UCSD-AML1 (cell line): ENCODE measurements around the gene SDK1.

Experiments used
- DNase-seq: peaks from one replicate; lab custom pipeline; 2025; ENCODE audit not compliant: unreplicated experiment; lab: John Stamatoyannopoulos, UW

SDK1 gene

GRCh38 chr7:3861941-3862340 lies 560.9 kb downstream of the SDK1 start:
- no peak for DNase-seq

DNA sequence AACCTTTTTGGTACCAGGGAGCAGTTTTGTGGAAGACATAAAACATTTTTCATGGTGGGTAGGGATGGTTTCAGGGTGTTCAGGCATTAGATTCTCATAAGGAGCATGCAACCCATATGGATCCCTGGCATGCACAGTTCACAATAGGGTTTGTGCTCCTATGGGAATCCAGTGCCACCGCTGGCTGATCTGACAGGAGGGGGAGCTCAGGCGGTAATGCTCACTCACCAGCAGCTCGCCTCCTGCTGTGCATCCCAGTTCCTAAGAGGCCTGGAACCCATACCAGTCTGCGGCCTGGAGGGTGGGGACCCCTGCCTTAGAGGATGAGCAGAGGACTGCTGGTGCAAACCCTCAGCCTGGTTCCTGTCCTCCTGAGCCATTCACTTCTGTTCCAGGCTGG lies 561.7 kb downstream of the SDK1 start:
- DNase-seq: no peak

DNA sequence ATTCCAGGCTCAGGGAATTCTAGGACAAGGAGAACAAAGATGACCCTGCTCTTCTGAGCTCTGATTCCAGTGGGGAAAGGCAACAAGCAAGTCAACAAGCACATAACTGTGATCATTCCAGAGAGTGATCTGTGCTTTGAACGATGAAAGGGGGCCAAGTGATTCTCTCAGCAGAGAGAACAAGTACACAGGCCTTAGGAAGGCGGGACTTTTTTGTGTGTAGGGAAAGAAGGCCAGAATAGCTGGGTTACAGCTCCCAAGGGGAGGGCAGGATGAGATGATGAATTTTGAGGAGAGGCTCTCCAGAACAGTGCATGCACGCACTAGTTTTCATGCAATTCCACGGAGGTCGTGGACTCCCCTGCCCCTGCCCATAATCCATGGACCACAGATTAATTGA lies 565.2 kb downstream of the SDK1 start:
- DNase-seq: no peak

DNA sequence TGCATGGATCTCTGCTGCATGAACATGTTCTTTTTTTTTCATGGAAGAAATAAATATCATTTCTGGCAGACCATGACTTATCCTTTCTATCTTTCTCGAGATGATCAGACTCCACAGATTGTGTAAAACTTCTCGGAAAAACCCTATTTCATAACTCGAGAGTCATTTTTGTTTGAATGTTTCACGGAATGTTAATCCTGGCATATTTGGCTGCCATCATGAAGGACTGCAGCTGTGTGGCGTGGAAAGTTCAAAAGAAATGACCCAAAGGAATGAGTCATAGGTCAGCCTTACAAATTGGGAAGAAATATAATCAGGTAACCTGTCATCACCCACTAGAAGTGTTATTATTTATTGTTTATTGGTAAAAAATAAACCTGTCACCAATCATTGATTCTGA lies 566.8 kb downstream of the SDK1 start:
- DNase-seq: no peak

DNA sequence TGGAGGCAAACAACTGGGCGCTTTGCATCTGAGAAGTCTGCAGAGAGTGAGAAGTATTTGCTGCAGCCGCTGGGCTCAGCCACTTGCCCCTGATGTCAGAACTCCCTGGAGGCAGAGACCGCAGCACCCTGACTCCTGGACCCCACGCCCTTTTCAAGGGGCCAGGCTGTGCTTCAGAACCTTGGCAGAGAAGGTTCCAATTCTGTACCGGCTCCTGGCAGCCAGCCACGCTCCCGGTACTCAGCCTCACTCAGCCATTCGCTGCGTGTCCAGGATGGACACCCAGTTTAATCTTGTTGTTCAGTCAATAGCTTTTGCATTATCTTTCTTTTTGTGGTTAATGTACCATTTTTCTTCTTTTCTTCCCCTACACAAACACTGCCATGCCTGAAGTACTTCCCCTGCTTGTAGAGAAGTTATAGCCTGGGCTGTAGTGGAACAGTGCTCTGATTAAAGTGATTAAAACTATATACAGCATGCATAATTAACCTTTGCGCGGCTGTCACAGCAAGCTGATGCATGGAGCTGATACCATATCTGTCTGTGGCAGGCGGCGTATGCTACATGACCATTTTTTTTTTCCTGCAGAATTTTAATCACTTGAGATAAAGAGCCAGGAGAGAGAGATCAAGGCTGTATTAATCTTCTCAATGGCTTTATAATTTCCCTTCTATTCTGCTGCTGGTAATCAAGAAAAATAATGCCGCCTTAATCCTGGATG lies 578.5 kb downstream of the SDK1 start:
- no peak for DNase-seq

DNA sequence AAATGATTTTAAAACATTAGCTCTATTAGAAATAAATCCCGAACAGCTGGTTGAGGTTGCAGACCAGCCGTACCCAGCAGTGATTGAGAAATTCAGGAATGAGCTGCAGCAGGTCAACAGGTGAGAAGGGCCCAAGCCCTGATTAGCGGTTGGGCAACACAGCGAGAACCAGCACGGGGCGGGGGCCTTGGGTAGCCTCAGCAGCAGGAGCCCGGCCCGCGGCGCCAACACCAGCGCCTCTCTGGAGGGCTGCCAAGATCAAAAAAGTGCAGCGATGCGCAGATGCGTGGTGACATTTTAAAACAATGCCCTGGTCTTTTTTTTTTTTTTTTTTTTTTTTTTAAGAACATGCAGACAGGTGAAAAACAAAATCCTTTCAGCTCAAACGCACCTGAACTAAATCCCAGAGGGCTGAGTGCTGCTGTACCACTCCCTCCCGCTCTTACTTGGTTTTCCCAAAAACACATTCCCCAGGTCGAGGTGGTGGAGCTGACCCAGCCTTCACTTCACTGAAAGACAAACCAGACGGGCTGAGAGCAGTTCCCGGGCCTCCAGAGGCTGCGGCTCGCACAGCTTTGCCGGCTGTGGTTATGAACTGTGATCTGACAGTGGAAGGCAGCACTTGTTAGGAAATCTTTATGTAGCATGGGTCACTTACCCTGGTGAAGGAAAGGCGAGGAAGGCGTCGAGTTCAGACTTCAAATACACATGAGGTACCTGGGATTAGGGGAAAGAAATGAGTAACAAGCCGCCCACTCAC lies 579.4 kb downstream of the SDK1 start:
- DNase-seq: no peak

DNA sequence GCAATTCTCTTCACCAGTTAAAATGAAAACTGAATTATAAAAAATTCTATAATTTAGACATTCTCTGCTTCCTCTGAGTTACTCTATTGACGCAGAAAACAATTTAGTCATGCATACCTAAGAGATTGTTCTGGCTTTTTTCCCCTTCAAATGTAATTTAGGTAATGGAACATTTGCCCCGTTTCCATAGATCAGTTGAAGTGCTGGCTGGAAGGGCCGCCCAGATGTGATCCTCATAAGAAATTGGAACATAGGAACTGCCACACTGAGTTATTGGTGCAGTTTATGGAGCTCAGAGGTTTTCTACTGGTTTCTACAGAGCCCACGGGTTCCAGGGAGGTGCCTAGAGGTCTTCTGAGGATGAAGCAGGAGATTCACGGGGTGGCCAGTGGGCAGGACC lies 581.7 kb downstream of the SDK1 start:
- DNase-seq: no peak

- no peak for DNase-seq
These were observed 583.5 kb downstream of the SDK1 start for GRCh38 chr7:3884543-3884942.

DNA sequence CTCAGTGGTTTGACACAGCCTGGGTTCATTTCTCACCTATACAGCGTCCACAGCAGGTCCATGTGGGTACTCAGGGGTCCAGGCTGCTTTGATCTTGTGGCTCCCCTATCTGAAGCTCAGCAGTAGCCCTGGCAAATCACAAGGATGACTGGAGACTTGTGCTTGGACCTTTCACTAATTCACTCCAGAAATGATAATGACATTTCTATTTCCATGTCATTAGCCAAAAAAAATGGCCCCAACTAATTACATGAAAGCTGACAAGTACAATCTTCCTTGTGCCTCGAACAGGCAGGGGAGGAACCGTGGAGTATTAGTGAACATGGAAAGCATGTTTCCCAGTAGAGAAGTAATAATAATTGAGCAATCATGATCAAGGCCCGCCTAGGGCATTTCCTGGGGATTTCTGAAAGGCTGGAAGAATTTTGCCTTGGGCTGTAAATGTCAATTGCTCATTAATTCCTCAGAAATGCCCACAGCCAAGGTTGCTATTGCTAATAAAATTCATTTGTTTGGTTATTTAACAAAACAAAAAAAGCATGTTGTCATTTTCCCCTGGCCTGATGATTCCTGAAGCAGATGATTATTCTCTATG lies 586.1 kb downstream of the SDK1 start:
- DNase-seq: no peak

DNA sequence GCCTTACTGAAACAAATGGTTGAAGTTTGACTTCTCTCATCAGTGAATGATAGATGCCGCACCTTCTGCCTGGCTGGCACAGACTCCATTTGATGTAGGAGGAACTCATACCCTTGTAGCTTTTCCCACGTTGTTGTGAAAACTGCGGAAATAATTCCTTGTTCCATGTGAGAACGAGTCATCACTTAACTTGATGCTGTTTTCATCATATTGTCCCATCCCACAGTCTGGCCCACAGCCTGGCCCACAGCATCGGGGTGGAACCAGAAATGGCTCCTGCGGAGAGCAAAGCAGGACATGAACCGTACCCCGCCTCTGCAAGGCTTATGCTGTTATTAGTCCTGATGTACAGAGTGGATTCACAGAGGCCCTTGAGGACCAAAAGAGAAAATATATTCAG lies 587.0 kb downstream of the SDK1 start:
- no peak for DNase-seq

DNA sequence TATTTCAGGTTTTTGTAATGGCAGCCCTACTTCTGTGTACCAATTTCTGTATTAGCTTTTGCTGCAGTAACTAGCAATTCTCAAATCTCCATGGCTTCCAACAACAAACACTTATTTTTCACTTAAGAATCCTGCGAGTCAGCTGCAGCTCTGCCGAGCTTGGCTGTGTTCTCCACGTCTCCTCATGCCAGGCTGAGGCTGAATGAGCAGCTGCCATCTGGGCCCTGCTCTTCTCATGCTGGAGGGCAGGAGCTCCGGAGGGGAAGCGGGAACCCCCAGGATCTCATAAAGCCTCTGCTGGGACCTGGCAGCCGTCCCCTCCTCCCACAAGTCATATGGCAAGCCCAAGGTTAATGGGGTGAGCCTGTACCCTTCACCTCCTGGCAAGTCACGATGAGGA lies 591.1 kb downstream of the SDK1 start:
- DNase-seq: no peak

GRCh38 chr7:3892686-3893085 lies 591.6 kb downstream of the SDK1 start:
- no peak for DNase-seq

GRCh38 chr7:3893151-3893788 lies 592.2 kb downstream of the SDK1 start:
- no peak for DNase-seq

DNA sequence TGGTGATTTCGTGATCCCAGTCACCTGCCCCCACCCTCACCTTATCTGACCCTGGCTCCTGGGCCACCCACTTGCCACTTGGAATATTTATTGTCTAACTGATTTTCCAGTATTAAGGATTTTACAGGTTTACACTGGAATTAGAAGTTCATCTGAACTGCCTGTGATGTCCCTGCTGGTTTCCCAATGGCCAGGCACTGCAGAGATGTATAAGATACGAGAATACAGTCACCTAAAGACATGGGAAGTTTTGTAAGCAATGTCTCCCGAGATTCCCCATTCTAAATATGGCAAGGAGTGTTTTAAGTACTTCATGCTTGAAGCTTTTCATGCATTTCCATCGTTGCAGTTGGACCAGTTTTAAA lies 592.7 kb downstream of the SDK1 start:
- DNase-seq: no peak

GRCh38 chr7:3895341-3896116 lies 594.5 kb downstream of the SDK1 start:
- no peak for DNase-seq

DNA sequence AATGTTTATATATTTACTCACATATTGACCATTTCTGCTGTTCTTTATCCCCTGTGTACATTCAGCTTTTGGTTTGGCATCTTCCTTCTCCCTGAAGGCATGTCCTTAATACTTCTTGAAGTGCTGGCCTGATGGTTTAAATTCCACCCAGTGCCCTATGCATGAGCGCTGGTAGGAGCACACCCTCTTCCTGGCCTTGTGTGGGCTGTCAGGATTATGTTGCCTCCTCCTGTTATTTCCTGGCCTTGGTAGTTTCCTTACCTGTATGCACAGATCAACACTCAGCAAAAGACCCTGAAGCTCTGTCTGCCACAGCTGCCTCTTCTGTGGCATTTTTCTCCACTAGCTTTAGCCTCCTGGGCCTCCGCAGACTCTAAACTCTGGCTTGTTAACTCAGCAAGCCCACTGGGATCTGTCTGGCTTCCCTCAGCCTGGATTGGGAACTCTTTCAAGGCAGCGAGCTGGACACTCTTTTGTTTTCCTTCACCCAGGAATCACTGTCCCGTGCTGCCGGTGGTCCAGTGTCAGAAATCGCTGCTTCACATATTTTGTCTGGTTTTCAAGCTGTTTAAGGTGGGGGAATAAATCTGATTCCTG lies 595.2 kb downstream of the SDK1 start:
- DNase-seq: no peak

GRCh38 chr7:3897430-3898372 lies 596.6 kb downstream of the SDK1 start:
- no peak for DNase-seq

DNA sequence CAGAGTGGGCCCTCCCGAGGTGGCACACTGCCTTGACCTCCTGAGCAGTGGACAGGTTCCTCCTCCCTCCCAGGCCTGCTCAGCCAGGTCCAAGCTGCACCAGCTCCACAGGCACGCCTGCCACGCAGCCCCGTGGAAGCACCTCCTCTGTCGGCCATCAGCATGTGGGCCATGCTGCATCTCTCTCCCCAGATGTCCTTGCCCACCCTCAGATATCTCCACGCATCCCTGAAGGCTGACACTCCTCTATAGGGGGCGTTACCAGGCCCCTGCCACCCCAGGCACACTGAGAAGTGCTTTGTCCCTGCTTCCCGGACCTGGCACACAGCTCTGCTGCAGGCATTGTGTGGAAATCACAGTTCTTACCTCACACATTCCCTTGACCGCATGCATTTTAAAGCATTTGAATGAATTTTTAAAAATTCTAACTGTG lies 598.5 kb downstream of the SDK1 start:
- DNase-seq: no peak

DNA sequence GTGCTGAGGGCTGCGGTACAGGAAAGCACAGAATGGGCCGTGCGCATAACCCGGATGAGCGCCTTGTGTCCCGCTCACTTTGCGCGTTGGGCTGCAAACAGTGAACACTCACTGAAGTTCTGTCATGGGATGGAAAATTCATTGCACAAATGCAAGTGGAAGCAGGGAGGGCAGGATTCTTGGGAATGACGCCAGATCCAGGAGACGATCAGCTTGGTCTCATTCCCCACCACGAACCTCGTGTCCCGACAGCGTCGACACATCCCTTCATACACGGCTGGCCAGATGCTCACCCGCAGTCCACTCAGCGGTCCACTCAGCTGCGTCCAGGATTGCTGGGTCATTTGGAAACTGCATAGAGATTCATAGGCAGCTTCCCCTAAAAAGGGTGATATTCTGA lies 607.1 kb downstream of the SDK1 start:
- DNase-seq: no peak

- DNase-seq: no peak
These were observed 608.1 kb downstream of the SDK1 start for GRCh38 chr7:3909128-3909527.
